Natural killer cell (primary cell): ENCODE results near the gene GBA2. TPM values are rescaled to one million over a fixed set of nuclear protein-coding genes. Genes with fewer than 3 reads are reported as not detected.

ENCODE experiments used
- ATAC-seq, 3 donors: fragments of 150-1000 bp in 2 of 3; fragments of 200-7000 bp in 1 of 3; cut with Tn5 transposase; 1 replicate in 1 of 3; 2 replicates in 2 of 3; pipeline ENCODE4 v1.10.0; 2021; ENCODE audit warnings: mild to moderate bottlenecking in 2 of 3, moderate library complexity in 2 of 3
- DNase-seq, 2 donors: peaks; one replicate each; pipeline versions ENCODE4 v3.0.0 to v3.0.0-alpha.2; 2013 to 2021; ENCODE audit warnings: mixed read lengths in 1 of 2
- H3K27ac ChIP-seq: one replicate; pipeline ENCODE4 v1.5.1; 2013; ENCODE audit warnings: mild to moderate bottlenecking, low read length
- H3K27me3 ChIP-seq: one replicate; pipeline ENCODE4 v1.6.1; 2013; ENCODE audit warnings: low read length; ENCODE audit not compliant: control insufficient read depth, insufficient read depth
- H3K36me3 ChIP-seq: one replicate; pipeline ENCODE4 v1.6.1; 2013; ENCODE audit warnings: low read length; ENCODE audit not compliant: control insufficient read depth, insufficient read depth
- H3K4me1 ChIP-seq: one replicate; pipeline ENCODE4 v1.6.1; 2013; ENCODE audit warnings: low read length; ENCODE audit not compliant: control insufficient read depth, insufficient read depth
- H3K4me3 ChIP-seq: one replicate; pipeline ENCODE4 v1.5.1; 2013; ENCODE audit warnings: low read length
- H3K9me3 ChIP-seq: one replicate; pipeline ENCODE4 v1.6.1; 2013; ENCODE audit warnings: low read length; ENCODE audit not compliant: control insufficient read depth, insufficient read depth
- H3K27ac Mint-ChIP-seq, 2 donors: one replicate each; pipeline ENCODE4 v1.8.0; 2022; ENCODE audit warnings: mild to moderate bottlenecking in 2 of 2, mixed read lengths in 2 of 2, moderate library complexity in 1 of 2
- H3K27me3 Mint-ChIP-seq, 2 donors: one replicate each; pipeline ENCODE4 v1.8.0; 2022; ENCODE audit warnings: low read depth in 2 of 2, mixed read lengths in 2 of 2
- H3K36me3 Mint-ChIP-seq: one replicate; pipeline ENCODE4 v1.8.0; 2022; ENCODE audit warnings: mixed read lengths
- H3K4me1 Mint-ChIP-seq, 2 donors: one replicate each; pipeline ENCODE4 v1.8.0; 2022; ENCODE audit warnings: mixed read lengths in 2 of 2
- H3K4me3 Mint-ChIP-seq: one replicate; pipeline ENCODE4 v1.8.0; 2022; ENCODE audit warnings: mild to moderate bottlenecking, moderate library complexity, mixed read lengths
- H3K9me3 Mint-ChIP-seq, 2 donors: one replicate each; pipeline ENCODE4 v1.8.0; 2022; ENCODE audit warnings: mixed read lengths in 2 of 2
- WGBS: methylation state at CpG from one replicate; pipeline ENCODE4 v1.1.7; 2013; ENCODE audit warnings: missing lambda C conversion rate; ENCODE audit not compliant: insufficient coverage; 5-methylcytosine and 5-hydroxymethylcytosine counted together
- intact Hi-C: fragments of 100-400 bp; cut with micrococcal nuclease; formaldehyde crosslinking; loops from one replicate; pipeline ENCODE4 v1.14.2; 2022
- total RNA-seq, 4 donors: library from RNA; stranded (reverse); fragments of 120-200 nt in 1 of 4; gene quantifications; one replicate each; pipeline versions ENCODE4 v1.2.3 to v1.2.4, GENCODE V29; 2013 to 2022
- TF ChIP-seq, protein P1 (sequence below): fragments of 200-600 bp; IDR thresholded peaks from one replicate; pipeline ENCODE4 v1.8.0; 2022; ENCODE audit warnings: antibody characterized with exemption

GBA2 gene
- total RNA-seq, 3 donors from 2014 or later (not counting 1 experiment from before 2014, with no cell fraction given), result 76.4 to 118 (median 101) TPM

DNA sequence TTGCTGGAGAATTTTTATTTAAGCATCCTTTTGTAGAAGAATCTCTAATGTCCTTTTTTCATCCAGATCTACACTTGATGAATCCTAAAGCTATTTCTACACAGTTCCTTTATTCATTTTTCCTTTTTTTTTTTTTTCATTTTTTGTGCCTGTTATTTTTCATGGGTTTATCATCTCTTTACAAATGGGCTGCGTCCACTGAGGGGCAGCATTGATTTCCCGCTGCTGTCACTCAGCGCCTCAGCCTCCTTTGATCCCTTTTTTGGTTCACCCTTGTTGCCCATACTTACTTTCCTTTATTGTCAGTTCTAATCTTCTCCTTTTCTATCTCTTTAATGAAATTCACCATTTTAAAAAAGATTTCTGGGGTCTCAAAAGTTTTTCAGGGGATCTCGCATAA lies 10.8 kb upstream of the GBA2 start:
- no peak for ATAC-seq
- Mint-ChIP-seq H3K9me3 (no peaks in the 10 kb centered on the region), H3K27me3 (no peaks in the 10 kb centered on the region), H3K27ac (no peak overlapping the region), H3K4me3 (no peak overlapping the region), H3K36me3 (no peaks in the 10 kb centered on the region), H3K4me1 (peaks cover 29 to 30% of the 10 kb centered on the region in 2 donors)
- Histone ChIP-seq H3K9me3 (no peaks in the 10 kb centered on the region), H3K27me3 (no peaks in the 10 kb centered on the region), H3K4me1 (peaks cover 16% of the 10 kb centered on the region), H3K36me3 (no peaks in the 10 kb centered on the region), H3K4me3 (no peak overlapping the region), H3K27ac (no peak overlapping the region)
- WGBS, result 95% methylated on average over 4 of the region's 4 CpGs
- DNase-seq, result no peak
- TF ChIP-seq, protein P1, sequence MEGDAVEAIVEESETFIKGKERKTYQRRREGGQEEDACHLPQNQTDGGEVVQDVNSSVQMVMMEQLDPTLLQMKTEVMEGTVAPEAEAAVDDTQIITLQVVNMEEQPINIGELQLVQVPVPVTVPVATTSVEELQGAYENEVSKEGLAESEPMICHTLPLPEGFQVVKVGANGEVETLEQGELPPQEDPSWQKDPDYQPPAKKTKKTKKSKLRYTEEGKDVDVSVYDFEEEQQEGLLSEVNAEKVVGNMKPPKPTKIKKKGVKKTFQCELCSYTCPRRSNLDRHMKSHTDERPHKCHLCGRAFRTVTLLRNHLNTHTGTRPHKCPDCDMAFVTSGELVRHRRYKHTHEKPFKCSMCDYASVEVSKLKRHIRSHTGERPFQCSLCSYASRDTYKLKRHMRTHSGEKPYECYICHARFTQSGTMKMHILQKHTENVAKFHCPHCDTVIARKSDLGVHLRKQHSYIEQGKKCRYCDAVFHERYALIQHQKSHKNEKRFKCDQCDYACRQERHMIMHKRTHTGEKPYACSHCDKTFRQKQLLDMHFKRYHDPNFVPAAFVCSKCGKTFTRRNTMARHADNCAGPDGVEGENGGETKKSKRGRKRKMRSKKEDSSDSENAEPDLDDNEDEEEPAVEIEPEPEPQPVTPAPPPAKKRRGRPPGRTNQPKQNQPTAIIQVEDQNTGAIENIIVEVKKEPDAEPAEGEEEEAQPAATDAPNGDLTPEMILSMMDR, result no peak
- intact Hi-C loops, result no loop called here

DNA sequence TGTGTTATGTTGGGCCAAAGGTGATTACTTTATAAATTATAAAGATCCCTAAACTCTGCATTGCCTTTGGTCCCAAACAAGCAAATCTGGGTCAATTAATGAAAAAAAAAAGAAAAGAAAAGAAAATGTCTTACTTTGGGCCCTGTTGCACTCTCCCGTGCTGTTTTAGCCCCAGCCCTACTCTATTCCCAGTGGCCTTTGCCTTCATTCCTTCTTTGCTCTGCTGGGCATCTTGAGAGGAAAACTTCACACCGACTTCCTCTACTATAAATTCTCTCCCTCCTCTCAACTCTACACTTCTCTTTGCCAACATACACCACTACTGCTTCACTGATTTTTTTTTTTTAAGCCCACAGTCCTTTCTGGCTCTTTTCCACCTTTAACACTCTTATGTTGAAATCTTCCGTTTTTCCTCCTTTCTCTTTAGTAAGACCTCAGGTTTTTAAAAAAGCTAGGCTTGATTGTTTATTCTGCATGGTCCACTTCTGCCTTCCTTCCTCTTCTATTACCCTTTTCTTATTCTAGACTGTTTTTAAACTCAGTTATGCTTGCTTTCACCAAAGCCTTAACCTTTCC lies 9.5 kb upstream of the GBA2 start:
- TF ChIP-seq, protein P1, result no peak
- DNase-seq, result no peak
- intact Hi-C loops, result no loop called here
- Histone ChIP-seq H3K27me3 (no peaks in the 10 kb centered on the region), H3K36me3 (peaks cover 6% of the 10 kb centered on the region), H3K4me3 (no peak overlapping the region), H3K9me3 (no peaks in the 10 kb centered on the region), H3K27ac (no peak overlapping the region), H3K4me1 (peaks cover 16% of the 10 kb centered on the region)
- peaks cover 29 to 30% of the 10 kb centered on the region in 2 donors for H3K4me1 Mint-ChIP-seq
- whole genome bisulfite sequencing, result 41% methylated on average over 3 of the region's 3 CpGs
- no peaks in the 10 kb centered on the region for H3K36me3 Mint-ChIP-seq
- no peak for ATAC-seq
- H3K27me3 Mint-ChIP-seq, result no peaks in the 10 kb centered on the region
- peak overlapping the region; percentile 97 for H3K4me3 Mint-ChIP-seq
- H3K9me3 Mint-ChIP-seq, result no peaks in the 10 kb centered on the region
- H3K27ac Mint-ChIP-seq, result peak overlapping the region; percentile 24 to 97

DNA sequence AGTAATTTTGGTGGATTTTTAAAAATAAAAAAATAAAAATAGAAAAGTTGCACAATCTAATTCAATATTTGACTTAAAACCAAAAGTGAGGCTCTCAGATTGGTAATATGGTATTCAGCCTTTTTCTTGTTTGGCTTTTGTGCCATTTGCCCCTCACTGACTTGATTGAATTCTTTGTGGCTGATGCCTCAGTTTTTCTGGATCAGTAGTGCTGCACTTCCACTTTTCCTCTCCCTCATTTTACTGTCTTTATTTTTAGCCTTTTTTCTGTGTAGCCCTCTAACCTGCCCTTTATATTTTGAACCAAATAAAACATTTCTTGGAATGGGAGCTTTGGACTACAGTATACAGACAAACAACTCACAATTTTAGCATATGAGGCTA lies 8.9 kb upstream of the GBA2 start:
- Histone ChIP-seq H3K4me3 (peak overlapping the region; percentile 91), H3K4me1 (peaks cover 16% of the 10 kb centered on the region), H3K27me3 (no peaks in the 10 kb centered on the region), H3K36me3 (peaks cover 13% of the 10 kb centered on the region), H3K27ac (peak overlapping the region; percentile 85), H3K9me3 (no peaks in the 10 kb centered on the region)
- TF ChIP-seq, protein P1, result no peak
- no peaks in the 10 kb centered on the region for H3K9me3 Mint-ChIP-seq
- peaks cover 29 to 30% of the 10 kb centered on the region in 2 donors for H3K4me1 Mint-ChIP-seq
- no peak for ATAC-seq
- no peaks in the 10 kb centered on the region for H3K27me3 Mint-ChIP-seq
- DNase-seq, result no peak
- peak overlapping the region; percentile 97 for H3K4me3 Mint-ChIP-seq
- intact Hi-C loops, result loop anchor here (2.0 kb wide), 1 partner anchor 25 kb away; the partner anchor contains the start of genes CREB3 and TLN1
- no peaks in the 10 kb centered on the region for H3K36me3 Mint-ChIP-seq
- H3K27ac Mint-ChIP-seq, result peak overlapping the region; percentile 24 to 97
